ENCODE results near the gene MLIP.

DNA sequence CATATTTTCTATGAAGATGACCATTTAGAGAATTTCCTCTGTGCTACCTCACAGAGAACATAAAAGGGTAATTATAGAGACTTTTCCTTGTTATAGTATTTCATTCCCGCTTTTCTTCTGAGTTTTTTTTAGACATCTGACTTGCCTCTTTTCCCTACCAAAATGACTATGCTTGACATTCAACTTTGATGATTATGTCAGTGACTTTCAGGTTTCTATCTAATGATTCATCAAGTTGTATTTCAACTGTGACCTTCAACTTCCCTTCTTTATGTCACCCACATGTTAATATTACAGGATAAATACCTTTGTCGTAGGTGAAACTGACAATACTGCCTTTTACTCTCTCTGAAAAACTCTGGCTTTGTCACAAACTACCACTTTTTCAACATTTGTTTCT, 95.3 kb downstream of the MLIP start:
- TF ChIP-seq, protein P1, sequence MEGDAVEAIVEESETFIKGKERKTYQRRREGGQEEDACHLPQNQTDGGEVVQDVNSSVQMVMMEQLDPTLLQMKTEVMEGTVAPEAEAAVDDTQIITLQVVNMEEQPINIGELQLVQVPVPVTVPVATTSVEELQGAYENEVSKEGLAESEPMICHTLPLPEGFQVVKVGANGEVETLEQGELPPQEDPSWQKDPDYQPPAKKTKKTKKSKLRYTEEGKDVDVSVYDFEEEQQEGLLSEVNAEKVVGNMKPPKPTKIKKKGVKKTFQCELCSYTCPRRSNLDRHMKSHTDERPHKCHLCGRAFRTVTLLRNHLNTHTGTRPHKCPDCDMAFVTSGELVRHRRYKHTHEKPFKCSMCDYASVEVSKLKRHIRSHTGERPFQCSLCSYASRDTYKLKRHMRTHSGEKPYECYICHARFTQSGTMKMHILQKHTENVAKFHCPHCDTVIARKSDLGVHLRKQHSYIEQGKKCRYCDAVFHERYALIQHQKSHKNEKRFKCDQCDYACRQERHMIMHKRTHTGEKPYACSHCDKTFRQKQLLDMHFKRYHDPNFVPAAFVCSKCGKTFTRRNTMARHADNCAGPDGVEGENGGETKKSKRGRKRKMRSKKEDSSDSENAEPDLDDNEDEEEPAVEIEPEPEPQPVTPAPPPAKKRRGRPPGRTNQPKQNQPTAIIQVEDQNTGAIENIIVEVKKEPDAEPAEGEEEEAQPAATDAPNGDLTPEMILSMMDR (IDR thresholded peaks at IDR 0.05 in 2 of 3, conservative IDR thresholded peaks at IDR 0.05 in 1 of 3; ENCODE audit: borderline replicate concordance in 1 of 3, insufficient read depth in 1 of 3, low read depth in 2 of 3, low read length in 2 of 3), result no peak
- no peak for TF ChIP-seq EZH2 (IDR thresholded peaks at IDR 0.05)
- no peak for TF ChIP-seq POLR2A (IDR thresholded peaks at IDR 0.05; ENCODE audit: borderline replicate concordance, extremely low read depth, insufficient read depth, insufficient read length)

Data from HCT116 (cell line).